Cardiac muscle cell (in vitro differentiated cells and primary cell): Measurements from ENCODE around the gene TM4SF20. TPM values are rescaled to one million over a fixed set of nuclear protein-coding genes. Genes with fewer than 3 reads are reported as not detected.

Experiments
- DNase-seq, 2 donors: peaks; one replicate each; pipeline versions ENCODE4 v3.0.0 to v3.0.0-alpha.2; 2010 to 2017; ENCODE audit warnings: low read depth in 1 of 2, low spot score in 1 of 2
- H3K27ac ChIP-seq: fragments of 200-600 bp; sonication (generic); 2 replicates; pipeline ENCODE4 v1.5.1; 2016
- H3K27me3 ChIP-seq: fragments of 200-600 bp; sonication (generic); 2 replicates; pipeline ENCODE4 v1.6.0; 2016; ENCODE audit warnings: control low read depth
- H3K36me3 ChIP-seq: fragments of 200-600 bp; sonication (generic); 2 replicates; pipeline ENCODE4 v1.5.1; 2016; ENCODE audit warnings: control low read depth
- H3K4me1 ChIP-seq: fragments of 200-600 bp; sonication (generic); 2 replicates; pipeline ENCODE4 v1.8.1; 2017; ENCODE audit warnings: low read depth, mild to moderate bottlenecking, mixed run types
- H3K4me3 ChIP-seq: fragments of 200-600 bp; sonication (generic); 2 replicates; pipeline ENCODE4 v1.5.1; 2016; ENCODE audit warnings: mild to moderate bottlenecking
- H3K9me3 ChIP-seq: fragments of 200-600 bp; sonication (generic); 2 replicates; pipeline ENCODE4 v1.5.1; 2017; ENCODE audit warnings: low read depth, mild to moderate bottlenecking, control low read depth
- CTCF ChIP-seq: IDR thresholded peaks from 2 replicates; pipeline ENCODE4 v1.5.1; 2012; ENCODE audit warnings: low read depth, mild to moderate bottlenecking, low read length
- polyA plus RNA-seq: library from polyadenylated mRNA; unstranded; fragments of >200 nt; fragmentation: Nextera tagmentation; extraction: Ambion mirVana; gene quantifications from 2 replicates; pipeline ENCODE4 v1.2.1, GENCODE V29; 2016
- total RNA-seq: library from RNA; depleted of rRNA; stranded (reverse); fragments of >200 nt; gene quantifications from 2 replicates; pipeline ENCODE4 v1.2.3, GENCODE V29; 2016

TM4SF20 gene
- total and polyA plus RNA-seq, 2 experiments from 2014 or later: not detected

GRCh38 chr2:227363756-227364155, 15.3 kb downstream of the TM4SF20 start:
- no peak overlapping the region for H3K27ac ChIP-seq
- no peaks in the 10 kb centered on the region for H3K27me3 ChIP-seq
- no peak for TF ChIP-seq CTCF
- no peak for DNase-seq
- H3K36me3 ChIP-seq: peaks cover 2% of the 10 kb centered on the region
- H3K4me3 ChIP-seq: no peak overlapping the region
- no peaks in the 10 kb centered on the region for H3K4me1 ChIP-seq
- H3K9me3 ChIP-seq: no peaks in the 10 kb centered on the region

GRCh38 chr2:227360351-227360750, 18.8 kb downstream of the TM4SF20 start:
- H3K9me3 ChIP-seq: no peaks in the 10 kb centered on the region
- H3K27me3 ChIP-seq: no peaks in the 10 kb centered on the region
- peaks cover 33% of the 10 kb centered on the region for H3K36me3 ChIP-seq
- no peak for DNase-seq
- no peak for TF ChIP-seq CTCF
- H3K4me1 ChIP-seq: no peaks in the 10 kb centered on the region
- no peak overlapping the region for H3K4me3 ChIP-seq
- H3K27ac ChIP-seq: no peak overlapping the region

- Histone ChIP-seq H3K27me3 (no peaks in the 10 kb centered on the region), H3K4me3 (no peak overlapping the region), H3K4me1 (no peaks in the 10 kb centered on the region), H3K27ac (no peak overlapping the region), H3K36me3 (peaks cover 13% of the 10 kb centered on the region), H3K9me3 (no peaks in the 10 kb centered on the region)
- no peak for DNase-seq
- TF ChIP-seq CTCF: no peak
These were observed 27.5 kb downstream of the TM4SF20 start for GRCh38 chr2:227351639-227352038.

GRCh38 chr2:227349989-227350612, 29.0 kb downstream of the TM4SF20 start:
- Histone ChIP-seq H3K36me3 (peaks cover 4% of the 10 kb centered on the region), H3K27me3 (no peaks in the 10 kb centered on the region), H3K9me3 (no peaks in the 10 kb centered on the region), H3K27ac (no peak overlapping the region), H3K4me1 (no peaks in the 10 kb centered on the region), H3K4me3 (no peak overlapping the region)
- no peak for TF ChIP-seq CTCF
- no peak for DNase-seq

GRCh38 chr2:227348324-227348723, 30.8 kb downstream of the TM4SF20 start:
- Histone ChIP-seq H3K27ac (no peak overlapping the region), H3K4me1 (no peaks in the 10 kb centered on the region), H3K27me3 (no peaks in the 10 kb centered on the region), H3K36me3 (no peaks in the 10 kb centered on the region), H3K4me3 (no peak overlapping the region), H3K9me3 (no peaks in the 10 kb centered on the region)
- TF ChIP-seq CTCF: no peak
- DNase-seq: no peak
